Skeletal muscle satellite cell (primary cell): ENCODE data around the gene BBS9.

ENCODE experiments used
- H3K27me3 ChIP-seq: 2 replicates; pipeline ENCODE4 v1.7.0; 2013; ENCODE audit warnings: low read length; ENCODE audit not compliant: control insufficient read depth, insufficient read depth
- H3K36me3 ChIP-seq: 2 replicates; pipeline ENCODE4 v1.7.0; 2013; ENCODE audit warnings: mild to moderate bottlenecking, control low read depth, low read length; ENCODE audit not compliant: insufficient read depth
- H3K4me1 ChIP-seq: 2 replicates; pipeline ENCODE4 v1.7.0; 2013; ENCODE audit warnings: low read length; ENCODE audit not compliant: control insufficient read depth, insufficient read depth
- H3K4me2 ChIP-seq: 2 replicates; pipeline ENCODE4 v1.7.0; 2013; ENCODE audit warnings: mild to moderate bottlenecking, low read length
- H3K4me3 ChIP-seq: 2 replicates; pipeline ENCODE4 v1.7.0; 2013; ENCODE audit warnings: low read length
- H3K9ac ChIP-seq: 2 replicates; pipeline ENCODE4 v1.7.0; 2013; ENCODE audit warnings: mild to moderate bottlenecking, low read depth, low read length, moderate library complexity
- H3K9me3 ChIP-seq: replicated peaks from 2 replicates; pipeline ENCODE4 v1.7.0; 2013; ENCODE audit warnings: mild to moderate bottlenecking, control low read depth, low read length

Gene BBS9

GRCh38 chr7:33129806-33130153, 416 bp downstream of the BBS9 start:
- Histone ChIP-seq H3K4me2 (peak overlapping the region; percentile 90), H3K9me3 (no peaks in the 10 kb centered on the region), H3K9ac (peak overlapping the region; percentile 86), H3K36me3 (no peaks in the 10 kb centered on the region), H3K27me3 (no peaks in the 10 kb centered on the region), H3K4me1 (peaks cover 10% of the 10 kb centered on the region), H3K4me3 (peak overlapping the region; percentile 80)

- Histone ChIP-seq H3K4me2 (peak overlapping the region; percentile 90), H3K27me3 (no peaks in the 10 kb centered on the region), H3K9me3 (no peaks in the 10 kb centered on the region), H3K4me1 (peaks cover 10% of the 10 kb centered on the region), H3K36me3 (no peaks in the 10 kb centered on the region), H3K4me3 (peak overlapping the region; percentile 80), H3K9ac (peak overlapping the region; percentile 86)
These were observed 820 bp downstream of the BBS9 start for GRCh38 chr7:33130184-33130583.

- H3K4me1 ChIP-seq: no peaks in the 10 kb centered on the region
- H3K4me3 ChIP-seq: no peak overlapping the region
- H3K9ac ChIP-seq: no peak overlapping the region
These were observed 7.7 kb downstream of the BBS9 start for GRCh38 chr7:33137103-33137502.

GRCh38 chr7:33142585-33142984, 13.2 kb downstream of the BBS9 start:
- Histone ChIP-seq H3K27me3 (no peaks in the 10 kb centered on the region), H3K36me3 (no peaks in the 10 kb centered on the region), H3K9me3 (no peaks in the 10 kb centered on the region), H3K9ac (no peak overlapping the region), H3K4me2 (no peak overlapping the region), H3K4me1 (no peaks in the 10 kb centered on the region), H3K4me3 (no peak overlapping the region)

More at GRCh38 chr7:33137103-33137502, 7.7 kb downstream of the BBS9 start:
- Histone ChIP-seq H3K9me3 (peaks cover 4% of the 10 kb centered on the region), H3K27me3 (no peaks in the 10 kb centered on the region), H3K36me3 (no peaks in the 10 kb centered on the region), H3K4me2 (no peak overlapping the region)

- H3K27me3 ChIP-seq: no peaks in the 10 kb centered on the region
- no peak overlapping the region for H3K4me3 ChIP-seq
- H3K4me1 ChIP-seq: no peaks in the 10 kb centered on the region
- H3K9ac ChIP-seq: no peak overlapping the region
- H3K4me2 ChIP-seq: no peak overlapping the region
- H3K9me3 ChIP-seq: no peaks in the 10 kb centered on the region
- H3K36me3 ChIP-seq: no peaks in the 10 kb centered on the region
These were observed 14.8 kb downstream of the BBS9 start for GRCh38 chr7:33143996-33144718.

- no peak overlapping the region for H3K4me2 ChIP-seq
- no peaks in the 10 kb centered on the region for H3K36me3 ChIP-seq
- no peaks in the 10 kb centered on the region for H3K9me3 ChIP-seq
- no peaks in the 10 kb centered on the region for H3K4me1 ChIP-seq
- no peak overlapping the region for H3K9ac ChIP-seq
- no peaks in the 10 kb centered on the region for H3K27me3 ChIP-seq
- H3K4me3 ChIP-seq: no peak overlapping the region
These were observed 15.8 kb downstream of the BBS9 start for GRCh38 chr7:33145156-33145555.

- no peak overlapping the region for H3K9ac ChIP-seq
- no peaks in the 10 kb centered on the region for H3K36me3 ChIP-seq
- H3K4me2 ChIP-seq: no peak overlapping the region
- H3K9me3 ChIP-seq: no peaks in the 10 kb centered on the region
- no peaks in the 10 kb centered on the region for H3K27me3 ChIP-seq
- H3K4me1 ChIP-seq: peaks cover 14% of the 10 kb centered on the region
- H3K4me3 ChIP-seq: no peak overlapping the region
These were observed 22.7 kb downstream of the BBS9 start for GRCh38 chr7:33152087-33152486.

GRCh38 chr7:33155811-33156210, 26.4 kb downstream of the BBS9 start:
- Histone ChIP-seq H3K36me3 (no peaks in the 10 kb centered on the region), H3K9me3 (no peaks in the 10 kb centered on the region), H3K27me3 (no peaks in the 10 kb centered on the region)

GRCh38 chr7:33156441-33156840, 27.1 kb downstream of the BBS9 start:
- peak overlapping the region; percentile 27 for H3K4me2 ChIP-seq
- H3K4me1 ChIP-seq: peaks cover 22% of the 10 kb centered on the region
- H3K9me3 ChIP-seq: no peaks in the 10 kb centered on the region
- no peak overlapping the region for H3K4me3 ChIP-seq
- H3K36me3 ChIP-seq: no peaks in the 10 kb centered on the region
- no peaks in the 10 kb centered on the region for H3K27me3 ChIP-seq
- no peak overlapping the region for H3K9ac ChIP-seq

More at GRCh38 chr7:33155811-33156210, 26.4 kb downstream of the BBS9 start:
- peaks cover 22% of the 10 kb centered on the region for H3K4me1 ChIP-seq
- H3K9ac ChIP-seq: no peak overlapping the region
- no peak overlapping the region for H3K4me2 ChIP-seq
- H3K4me3 ChIP-seq: no peak overlapping the region

GRCh38 chr7:33157311-33157710, 27.9 kb downstream of the BBS9 start:
- Histone ChIP-seq H3K27me3 (no peaks in the 10 kb centered on the region), H3K9me3 (no peaks in the 10 kb centered on the region), H3K9ac (no peak overlapping the region), H3K4me3 (no peak overlapping the region), H3K4me2 (peak overlapping the region; percentile 27), H3K36me3 (no peaks in the 10 kb centered on the region), H3K4me1 (peaks cover 22% of the 10 kb centered on the region)

- Histone ChIP-seq H3K9ac (no peak overlapping the region), H3K4me1 (peaks cover 22% of the 10 kb centered on the region), H3K27me3 (no peaks in the 10 kb centered on the region), H3K4me3 (no peak overlapping the region), H3K4me2 (no peak overlapping the region), H3K36me3 (no peaks in the 10 kb centered on the region), H3K9me3 (no peaks in the 10 kb centered on the region)
These were observed 28.4 kb downstream of the BBS9 start for GRCh38 chr7:33157781-33158180.

GRCh38 chr7:33177876-33178275, 48.5 kb downstream of the BBS9 start:
- no peaks in the 10 kb centered on the region for H3K4me1 ChIP-seq
- no peaks in the 10 kb centered on the region for H3K9me3 ChIP-seq
- H3K9ac ChIP-seq: no peak overlapping the region
- H3K4me3 ChIP-seq: no peak overlapping the region
- H3K27me3 ChIP-seq: no peaks in the 10 kb centered on the region
- H3K36me3 ChIP-seq: peaks cover 6% of the 10 kb centered on the region
- no peak overlapping the region for H3K4me2 ChIP-seq
